GM23248 (cell line): ENCODE measurements around the gene RPL27.

Source experiments
- EZH2 ChIP-seq: fragments of 200-600 bp; sonication (generic); IDR thresholded peaks from 2 replicates; pipeline ENCODE4 v1.6.1; 2018; ENCODE audit warnings: antibody characterized with exemption, mild to moderate bottlenecking; ENCODE audit not compliant: insufficient read depth, poor library complexity, severe bottlenecking
- EZH2phosphoT487 ChIP-seq: fragments of 200-600 bp; sonication (generic); IDR thresholded peaks from 2 replicates; pipeline ENCODE4 v1.6.1; 2018; ENCODE audit warnings: antibody characterized with exemption, moderate library complexity, mild to moderate bottlenecking, low read depth; ENCODE audit not compliant: insufficient read depth

GRCh38 chr17:43021741-43022512 lies 23.7 kb downstream of the RPL27 start, which contains the start of gene VAT1:
- no peak for TF ChIP-seq EZH2phosphoT487
- TF ChIP-seq EZH2, result no peak
